ENCODE data around the gene SF3B2. TPM values are rescaled to one million over a fixed set of nuclear protein-coding genes. Genes with fewer than 3 reads are reported as not detected.
A peak's percentile ranks its signal among the peaks of the same experiment; 100 is the strongest.

SF3B2 gene
- total and polyA plus RNA-seq, 9 of the 15 experiments (the other 6 are each of a cell fraction or from before 2014, with no cell fraction given) = 58.3 to 248 (median 157) TPM

DNA sequence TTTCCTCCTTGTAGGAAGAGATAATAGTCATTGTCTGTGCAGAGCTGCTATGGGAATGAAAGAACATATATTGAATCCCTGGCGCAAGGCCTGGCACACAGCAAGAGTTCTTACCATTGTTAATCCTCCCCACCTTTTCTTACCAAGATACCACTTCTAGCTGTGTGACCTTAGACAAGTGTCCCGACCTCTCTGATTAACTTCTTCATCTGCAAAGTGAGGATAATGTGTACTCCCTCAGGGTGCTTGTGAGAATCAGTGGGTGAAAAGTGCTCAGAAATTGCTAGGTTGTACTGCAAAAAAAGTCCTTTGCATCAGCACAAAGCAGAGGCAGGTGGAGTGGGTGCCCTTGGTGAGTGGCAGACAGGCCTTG lies 44.1 kb upstream of the SF3B2 start (continued):
- TF ChIP-seq, protein P1, sequence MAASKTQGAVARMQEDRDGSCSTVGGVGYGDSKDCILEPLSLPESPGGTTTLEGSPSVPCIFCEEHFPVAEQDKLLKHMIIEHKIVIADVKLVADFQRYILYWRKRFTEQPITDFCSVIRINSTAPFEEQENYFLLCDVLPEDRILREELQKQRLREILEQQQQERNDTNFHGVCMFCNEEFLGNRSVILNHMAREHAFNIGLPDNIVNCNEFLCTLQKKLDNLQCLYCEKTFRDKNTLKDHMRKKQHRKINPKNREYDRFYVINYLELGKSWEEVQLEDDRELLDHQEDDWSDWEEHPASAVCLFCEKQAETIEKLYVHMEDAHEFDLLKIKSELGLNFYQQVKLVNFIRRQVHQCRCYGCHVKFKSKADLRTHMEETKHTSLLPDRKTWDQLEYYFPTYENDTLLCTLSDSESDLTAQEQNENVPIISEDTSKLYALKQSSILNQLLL (CRISPR knock-in tag; IDR thresholded peaks at IDR 0.05; ENCODE audit: borderline replicate concordance) = no peak
- TF ChIP-seq ZFP36 (IDR thresholded peaks at IDR 0.05; ENCODE audit: low read depth, low read length, partially characterized antibody) = peak; percentile 82
- TF ChIP-seq, protein P2, sequence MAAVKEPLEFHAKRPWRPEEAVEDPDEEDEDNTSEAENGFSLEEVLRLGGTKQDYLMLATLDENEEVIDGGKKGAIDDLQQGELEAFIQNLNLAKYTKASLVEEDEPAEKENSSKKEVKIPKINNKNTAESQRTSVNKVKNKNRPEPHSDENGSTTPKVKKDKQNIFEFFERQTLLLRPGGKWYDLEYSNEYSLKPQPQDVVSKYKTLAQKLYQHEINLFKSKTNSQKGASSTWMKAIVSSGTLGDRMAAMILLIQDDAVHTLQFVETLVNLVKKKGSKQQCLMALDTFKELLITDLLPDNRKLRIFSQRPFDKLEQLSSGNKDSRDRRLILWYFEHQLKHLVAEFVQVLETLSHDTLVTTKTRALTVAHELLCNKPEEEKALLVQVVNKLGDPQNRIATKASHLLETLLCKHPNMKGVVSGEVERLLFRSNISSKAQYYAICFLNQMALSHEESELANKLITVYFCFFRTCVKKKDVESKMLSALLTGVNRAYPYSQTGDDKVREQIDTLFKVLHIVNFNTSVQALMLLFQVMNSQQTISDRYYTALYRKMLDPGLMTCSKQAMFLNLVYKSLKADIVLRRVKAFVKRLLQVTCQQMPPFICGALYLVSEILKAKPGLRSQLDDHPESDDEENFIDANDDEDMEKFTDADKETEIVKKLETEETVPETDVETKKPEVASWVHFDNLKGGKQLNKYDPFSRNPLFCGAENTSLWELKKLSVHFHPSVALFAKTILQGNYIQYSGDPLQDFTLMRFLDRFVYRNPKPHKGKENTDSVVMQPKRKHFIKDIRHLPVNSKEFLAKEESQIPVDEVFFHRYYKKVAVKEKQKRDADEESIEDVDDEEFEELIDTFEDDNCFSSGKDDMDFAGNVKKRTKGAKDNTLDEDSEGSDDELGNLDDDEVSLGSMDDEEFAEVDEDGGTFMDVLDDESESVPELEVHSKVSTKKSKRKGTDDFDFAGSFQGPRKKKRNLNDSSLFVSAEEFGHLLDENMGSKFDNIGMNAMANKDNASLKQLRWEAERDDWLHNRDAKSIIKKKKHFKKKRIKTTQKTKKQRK (IDR thresholded peaks at IDR 0.05; ENCODE audit: borderline replicate concordance, low read depth, low read length) = no peak
- TF ChIP-seq ZBTB8A (IDR thresholded peaks at IDR 0.05; ENCODE audit: partially characterized antibody) = no peak
- TF ChIP-seq SIN3B (IDR thresholded peaks at IDR 0.05; ENCODE audit: low read depth) = no peak
- no peak for TF ChIP-seq HDAC6 (IDR thresholded peaks at IDR 0.05; ENCODE audit: low read depth, low read length)
- TF ChIP-seq BRCA1 (IDR thresholded peaks at IDR 0.05) = no peak
- TF ChIP-seq BRCA1 (CRISPR knock-in tag; IDR thresholded peaks at IDR 0.05) = no peak
- TF ChIP-seq, protein P3, sequence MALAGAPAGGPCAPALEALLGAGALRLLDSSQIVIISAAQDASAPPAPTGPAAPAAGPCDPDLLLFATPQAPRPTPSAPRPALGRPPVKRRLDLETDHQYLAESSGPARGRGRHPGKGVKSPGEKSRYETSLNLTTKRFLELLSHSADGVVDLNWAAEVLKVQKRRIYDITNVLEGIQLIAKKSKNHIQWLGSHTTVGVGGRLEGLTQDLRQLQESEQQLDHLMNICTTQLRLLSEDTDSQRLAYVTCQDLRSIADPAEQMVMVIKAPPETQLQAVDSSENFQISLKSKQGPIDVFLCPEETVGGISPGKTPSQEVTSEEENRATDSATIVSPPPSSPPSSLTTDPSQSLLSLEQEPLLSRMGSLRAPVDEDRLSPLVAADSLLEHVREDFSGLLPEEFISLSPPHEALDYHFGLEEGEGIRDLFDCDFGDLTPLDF (CRISPR knock-in tag; IDR thresholded peaks at IDR 0.05) = no peak
- TF ChIP-seq TAF9B (IDR thresholded peaks at IDR 0.05; ENCODE audit: partially characterized antibody) = no peak
- no peak for TF ChIP-seq TSC22D4 (tag; IDR thresholded peaks at IDR 0.05)
- TF ChIP-seq FOSL1 (tag; conservative IDR thresholded peaks at IDR 0.05) = no peak
- TF ChIP-seq, protein P4, sequence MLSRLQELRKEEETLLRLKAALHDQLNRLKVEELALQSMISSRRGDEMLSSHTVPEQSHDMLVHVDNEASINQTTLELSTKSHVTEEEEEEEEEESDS (CRISPR knock-in tag; IDR thresholded peaks at IDR 0.05) = no peak
- TF ChIP-seq, protein P5, sequence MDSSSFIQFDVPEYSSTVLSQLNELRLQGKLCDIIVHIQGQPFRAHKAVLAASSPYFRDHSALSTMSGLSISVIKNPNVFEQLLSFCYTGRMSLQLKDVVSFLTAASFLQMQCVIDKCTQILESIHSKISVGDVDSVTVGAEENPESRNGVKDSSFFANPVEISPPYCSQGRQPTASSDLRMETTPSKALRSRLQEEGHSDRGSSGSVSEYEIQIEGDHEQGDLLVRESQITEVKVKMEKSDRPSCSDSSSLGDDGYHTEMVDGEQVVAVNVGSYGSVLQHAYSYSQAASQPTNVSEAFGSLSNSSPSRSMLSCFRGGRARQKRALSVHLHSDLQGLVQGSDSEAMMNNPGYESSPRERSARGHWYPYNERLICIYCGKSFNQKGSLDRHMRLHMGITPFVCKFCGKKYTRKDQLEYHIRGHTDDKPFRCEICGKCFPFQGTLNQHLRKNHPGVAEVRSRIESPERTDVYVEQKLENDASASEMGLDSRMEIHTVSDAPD (CRISPR knock-in tag; IDR thresholded peaks at IDR 0.05) = no peak
- TF ChIP-seq RBM25 (IDR thresholded peaks at IDR 0.05; ENCODE audit: low read depth, low read length, severe bottlenecking) = peak; percentile 98

Data from K562 (cell line).